ENCODE measurements around the gene RBM19.

- TF ChIP-seq KDM5A (IDR thresholded peaks at IDR 0.05): no peak
- no peak for TF ChIP-seq TFCP2L1 (CRISPR knock-in tag; IDR thresholded peaks at IDR 0.05)
- TF ChIP-seq ELK1 (IDR thresholded peaks at IDR 0.05; ENCODE audit: low read depth, low read length): no peak
- TF ChIP-seq USF2 (IDR thresholded peaks at IDR 0.05): no peak
- no peak for TF ChIP-seq CBX2 (IDR thresholded peaks at IDR 0.05; ENCODE audit: borderline replicate concordance, low read depth)
- TF ChIP-seq BHLHE40 (IDR thresholded peaks at IDR 0.05; ENCODE audit: low read depth, low read length): no peak
- TF ChIP-seq CTCF (IDR thresholded peaks at IDR 0.05): no peak
- TF ChIP-seq RFX5 (IDR thresholded peaks at IDR 0.05): no peak
- TF ChIP-seq CEBPB (IDR thresholded peaks at IDR 0.05): no peak
- no peak for TF ChIP-seq MAX (IDR thresholded peaks at IDR 0.05)
- TF ChIP-seq PBX3 (IDR thresholded peaks at IDR 0.05): no peak
- TF ChIP-seq EP300 (IDR thresholded peaks at IDR 0.05): no peak
- no peak for TF ChIP-seq ESRRA (IDR thresholded peaks at IDR 0.05; ENCODE audit: borderline replicate concordance, low read length)
Observed at GRCh38 chr12:113984464-113984863, 18.3 kb upstream of the RBM19 start.

Measured in A549 (cell line).